Suprapubic skin (tissue), 4 donors: ENCODE results near the gene NPRL2. TPM values are rescaled to one million over a fixed set of nuclear protein-coding genes. Genes with fewer than 3 reads are reported as not detected.

Source experiments
- DNase-seq, 2 donors: peaks; one replicate each; pipeline ENCODE4 v3.0.0-alpha.2; 2019; ENCODE audit warnings: low spot score in 2 of 2
- H3K27ac ChIP-seq: fragments of 200-600 bp; sonication (generic); one replicate; pipeline ENCODE4 v1.5.1; 2019
- H3K27me3 ChIP-seq: fragments of 200-600 bp; sonication (generic); one replicate; pipeline ENCODE4 v1.5.1; 2019
- H3K36me3 ChIP-seq: fragments of 200-600 bp; sonication (generic); one replicate; pipeline ENCODE4 v1.5.1; 2019
- H3K4me1 ChIP-seq: fragments of 200-600 bp; sonication (generic); one replicate; pipeline ENCODE4 v1.5.1; 2019
- H3K4me3 ChIP-seq: fragments of 200-600 bp; sonication (generic); one replicate; pipeline ENCODE4 v1.5.1; 2019; ENCODE audit warnings: mild to moderate bottlenecking
- H3K9me3 ChIP-seq: fragments of 200-600 bp; sonication (generic); one replicate; pipeline ENCODE4 v1.5.1; 2019
- CTCF ChIP-seq, 2 donors: fragments of 200-600 bp in 1 of 2; fragments of 450-650 bp in 1 of 2; sonication (generic) in 1 of 2; IDR thresholded peaks; one replicate each; pipeline ENCODE4 v1.5.1; 2016 to 2019; ENCODE audit warnings: antibody characterized with exemption in 2 of 2, mild to moderate bottlenecking in 1 of 2, moderate library complexity in 1 of 2
- EP300 ChIP-seq: sonication (generic); formaldehyde crosslinking; IDR thresholded peaks from one replicate; pipeline ENCODE4 v1.6.1; 2017; ENCODE audit warnings: antibody characterized with exemption
- POLR2A ChIP-seq, 2 donors: fragments of 450-650 bp; IDR thresholded peaks; one replicate each; pipeline ENCODE4 v1.6.1; 2017; ENCODE audit warnings: antibody characterized with exemption in 2 of 2, mild to moderate bottlenecking in 2 of 2, moderate library complexity in 2 of 2
- POLR2AphosphoS5 ChIP-seq, 3 donors: sonication (generic); formaldehyde crosslinking; IDR thresholded peaks; one replicate each; pipeline ENCODE4 v1.6.1; 2017; ENCODE audit warnings: antibody characterized with exemption in 3 of 3
- WGBS: methylation state at CpG from one replicate; pipeline ENCODE4 v1.1.5; 2018; 5-methylcytosine and 5-hydroxymethylcytosine counted together
- total RNA-seq, 4 donors: library from RNA; depleted of rRNA; stranded (reverse); fragments of >200 nt; gene quantifications; one replicate each; pipeline ENCODE4 v1.1.0, GENCODE V29; 2016

NPRL2 gene
- total RNA-seq, 4 donors from 2014 or later = 16.5 to 35.6 (median 26.0) TPM

GRCh38 chr3:50302095-50303012 is 48.2 kb downstream of the NPRL2 start:
- no peaks in the 10 kb centered on the region for H3K9me3 ChIP-seq
- peaks cover 47% of the 10 kb centered on the region for H3K4me1 ChIP-seq
- TF ChIP-seq CTCF (IDR thresholded peaks at IDR 0.05) (no peak), EP300 (no peak), POLR2AphosphoS5 (IDR thresholded peaks at IDR 0.05) (no peak), POLR2A (IDR thresholded peaks at IDR 0.05) (no peak)
- no peak overlapping the region for H3K4me3 ChIP-seq
- WGBS = 78% methylated on average over 23 of the region's 32 CpGs
- peak in 1 of 2 donors; percentile 71 for DNase-seq
- H3K36me3 ChIP-seq = no peaks in the 10 kb centered on the region
- no peaks in the 10 kb centered on the region for H3K27me3 ChIP-seq
- H3K27ac ChIP-seq = no peak overlapping the region

GRCh38 chr3:50300681-50301254 is 49.8 kb downstream of the NPRL2 start:
- Histone ChIP-seq H3K4me3 (no peak overlapping the region), H3K27ac (peak overlapping the region; percentile 89), H3K4me1 (peaks cover 47% of the 10 kb centered on the region), H3K27me3 (no peaks in the 10 kb centered on the region), H3K36me3 (peaks cover 9% of the 10 kb centered on the region), H3K9me3 (no peaks in the 10 kb centered on the region)
- no peak for DNase-seq
- TF ChIP-seq POLR2AphosphoS5 (IDR thresholded peaks at IDR 0.05) (no peak), POLR2A (IDR thresholded peaks at IDR 0.05) (no peak), EP300 (no peak), CTCF (IDR thresholded peaks at IDR 0.05) (no peak)
- WGBS = 90% methylated on average over 3 of the region's 6 CpGs

GRCh38 chr3:50299929-50300680 is 50.5 kb downstream of the NPRL2 start:
- Histone ChIP-seq H3K27me3 (no peaks in the 10 kb centered on the region), H3K27ac (peak overlapping the region; percentile 89), H3K9me3 (no peaks in the 10 kb centered on the region), H3K4me1 (peaks cover 47% of the 10 kb centered on the region), H3K4me3 (peak overlapping the region; percentile 71), H3K36me3 (peaks cover 9% of the 10 kb centered on the region)
- DNase-seq = peak in 1 of 2 donors; percentile 77
- TF ChIP-seq POLR2AphosphoS5 (IDR thresholded peaks at IDR 0.05) (no peak), POLR2A (IDR thresholded peaks at IDR 0.05) (no peak), EP300 (no peak), CTCF (IDR thresholded peaks at IDR 0.05) (no peak)
- 42% methylated on average over 9 of the region's 12 CpGs for WGBS

GRCh38 chr3:50299638-50299928 is 51.0 kb downstream of the NPRL2 start:
- Histone ChIP-seq H3K36me3 (peaks cover 9% of the 10 kb centered on the region), H3K27me3 (no peaks in the 10 kb centered on the region), H3K4me3 (peak overlapping the region; percentile 71), H3K9me3 (no peaks in the 10 kb centered on the region), H3K27ac (peak overlapping the region; percentile 89), H3K4me1 (peaks cover 47% of the 10 kb centered on the region)
- no peak for DNase-seq
- no peak for TF ChIP-seq POLR2A (IDR thresholded peaks at IDR 0.05)
- no peak for TF ChIP-seq CTCF (IDR thresholded peaks at IDR 0.05)
- TF ChIP-seq POLR2AphosphoS5 (IDR thresholded peaks at IDR 0.05) = peak in 2 of 3 donors; percentile 14 to 28
- TF ChIP-seq EP300 = no peak
- WGBS = 2% methylated on average over 6 of the region's 12 CpGs
